Measurements from ENCODE around the gene TMEM59L.

TMEM59L gene

DNA sequence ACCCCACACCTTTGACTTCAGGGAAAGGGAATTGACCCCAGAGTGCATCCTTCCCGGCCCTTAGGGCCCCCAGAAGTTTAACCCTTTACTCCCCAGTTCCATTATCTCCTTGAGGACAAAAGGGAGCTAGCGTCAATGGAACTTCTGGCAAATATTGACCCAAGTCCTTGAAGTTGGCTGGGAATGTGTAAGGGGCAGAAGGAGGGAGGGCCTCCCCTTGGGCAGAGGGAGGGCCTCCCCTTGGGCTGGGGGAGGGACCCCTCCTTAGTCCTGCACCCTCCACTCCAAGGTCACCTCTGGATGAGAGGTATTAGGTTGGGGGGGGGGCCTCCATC is 3.0 kb upstream of the TMEM59L start:
- no peak for DNase-seq

DNA sequence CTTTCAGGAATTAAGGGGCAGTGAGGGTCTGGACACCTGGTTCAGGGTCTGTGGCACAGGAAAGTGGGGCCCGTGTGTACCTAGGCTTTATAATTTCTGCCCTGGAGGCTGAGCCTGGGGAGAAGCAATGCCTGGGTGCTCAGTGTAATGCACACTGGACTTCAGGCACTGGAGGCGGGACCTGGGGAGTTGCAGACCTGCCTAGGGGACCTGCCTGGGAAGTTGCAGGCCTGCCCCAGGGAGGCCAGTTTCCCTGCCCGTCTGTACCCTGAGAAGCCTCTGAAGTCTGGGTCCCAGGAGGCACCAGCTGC is 2.5 kb upstream of the TMEM59L start:
- DNase-seq = no peak

DNA sequence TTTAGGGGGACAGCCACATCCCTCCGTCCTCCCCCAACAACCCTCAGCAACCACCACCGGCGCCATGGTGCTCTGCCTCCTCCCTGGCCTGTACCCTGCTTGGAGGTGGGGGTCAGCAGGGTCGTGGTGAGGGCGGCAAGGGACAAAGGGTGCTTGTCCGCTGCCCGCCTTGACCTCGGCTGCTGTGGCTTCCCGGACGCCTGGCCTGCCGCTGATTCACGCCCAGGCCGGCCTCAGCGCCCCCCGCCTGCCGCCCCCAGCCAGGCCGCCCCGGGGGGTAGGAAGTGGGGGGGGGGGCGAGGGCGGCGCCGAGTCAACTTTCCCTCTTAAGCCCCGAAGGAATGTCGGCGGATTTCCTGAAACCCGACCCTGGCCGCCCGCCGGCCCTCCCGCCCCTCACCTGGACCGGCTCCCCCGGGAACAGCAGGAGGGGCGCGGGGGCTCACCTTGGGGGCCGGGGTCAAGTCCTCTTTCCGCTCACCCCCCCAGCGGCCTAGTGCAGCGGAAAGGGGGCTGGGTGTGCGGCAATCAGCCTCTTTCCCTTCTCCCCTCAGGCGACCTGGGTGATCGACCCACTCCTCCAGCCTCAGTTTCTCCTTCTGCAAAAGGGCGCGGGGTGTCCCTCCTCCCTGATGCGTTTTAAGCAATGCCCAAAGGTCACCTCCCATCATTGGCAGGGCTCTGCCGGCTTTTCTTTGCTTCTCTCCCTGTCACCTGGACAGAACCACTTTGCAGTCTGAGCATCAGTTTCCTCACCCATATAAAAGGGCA is 1.9 kb upstream of the TMEM59L start:
- no peak for DNase-seq

DNA sequence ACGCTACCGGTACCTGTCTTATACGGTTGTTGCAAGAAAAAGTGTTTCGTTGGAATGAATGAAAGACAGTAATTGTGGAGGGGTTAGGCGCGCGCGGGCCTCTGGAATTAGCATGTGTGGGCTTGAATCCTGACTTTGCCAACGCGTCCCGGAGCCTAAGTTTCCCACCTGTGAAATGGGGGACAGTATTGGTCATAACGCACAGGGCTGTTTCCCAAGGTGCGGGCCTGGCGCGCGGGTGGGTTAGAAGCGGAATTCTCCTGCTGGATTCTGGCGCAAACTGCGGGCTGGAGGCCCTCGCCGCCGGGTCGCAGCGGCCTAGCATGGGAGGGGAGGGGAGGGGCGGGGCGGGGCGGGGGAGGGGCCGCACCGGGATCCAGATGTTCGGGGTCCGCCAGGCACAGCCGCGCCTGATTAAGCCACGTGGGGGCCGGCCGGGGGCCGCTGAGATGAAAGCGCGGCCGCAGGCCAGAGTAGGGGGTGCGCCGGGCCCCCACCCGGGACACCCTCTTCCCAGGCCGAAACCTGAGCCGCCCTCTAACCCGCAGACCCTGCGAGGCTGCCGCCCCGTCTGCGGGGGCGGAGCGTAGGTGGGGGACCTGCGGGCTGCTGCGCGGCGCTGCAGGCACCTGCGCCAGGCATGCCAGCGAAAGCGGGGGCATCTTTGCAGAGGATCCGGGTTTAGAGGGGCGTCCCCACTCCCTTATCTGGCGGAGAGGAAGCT is 1.2 kb upstream of the TMEM59L start:
- peak; percentile 44 to 52 for DNase-seq

DNA sequence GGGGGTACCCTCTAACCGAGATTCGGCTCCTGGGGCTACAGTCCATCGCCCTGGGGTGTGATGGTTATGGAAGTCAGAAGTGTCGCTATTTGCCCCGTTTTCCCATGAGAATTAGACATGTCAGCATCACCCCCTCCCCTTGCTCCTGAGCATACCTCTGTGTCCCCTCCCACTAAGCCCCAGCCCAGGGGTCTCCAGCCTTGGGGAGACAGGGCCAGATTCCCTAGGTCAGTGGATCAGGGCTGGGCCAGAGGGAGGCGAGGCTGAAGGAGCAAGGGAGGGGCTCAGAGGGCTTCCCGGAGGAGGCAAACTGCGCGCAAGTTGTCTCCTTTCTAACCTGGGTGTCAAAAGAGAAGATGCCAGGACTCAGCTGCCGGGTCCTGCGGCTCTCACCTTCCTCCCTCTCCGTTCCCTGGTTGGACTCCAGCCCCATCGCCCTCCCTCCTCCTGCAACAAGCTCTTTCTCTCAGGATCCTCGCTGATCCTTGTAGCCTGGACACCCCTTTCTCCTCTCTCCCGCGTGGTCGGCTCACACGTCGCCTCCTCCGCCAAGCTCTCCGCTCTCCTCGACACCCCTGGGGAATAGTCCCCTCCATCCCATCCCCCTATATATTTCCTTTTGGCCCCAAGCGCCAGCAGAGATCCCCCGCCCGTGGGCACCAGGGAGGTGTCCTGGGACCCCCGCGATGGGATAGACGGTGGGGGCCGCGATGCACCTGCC is 459 bp upstream of the TMEM59L start:
- no peak for DNase-seq

DNA sequence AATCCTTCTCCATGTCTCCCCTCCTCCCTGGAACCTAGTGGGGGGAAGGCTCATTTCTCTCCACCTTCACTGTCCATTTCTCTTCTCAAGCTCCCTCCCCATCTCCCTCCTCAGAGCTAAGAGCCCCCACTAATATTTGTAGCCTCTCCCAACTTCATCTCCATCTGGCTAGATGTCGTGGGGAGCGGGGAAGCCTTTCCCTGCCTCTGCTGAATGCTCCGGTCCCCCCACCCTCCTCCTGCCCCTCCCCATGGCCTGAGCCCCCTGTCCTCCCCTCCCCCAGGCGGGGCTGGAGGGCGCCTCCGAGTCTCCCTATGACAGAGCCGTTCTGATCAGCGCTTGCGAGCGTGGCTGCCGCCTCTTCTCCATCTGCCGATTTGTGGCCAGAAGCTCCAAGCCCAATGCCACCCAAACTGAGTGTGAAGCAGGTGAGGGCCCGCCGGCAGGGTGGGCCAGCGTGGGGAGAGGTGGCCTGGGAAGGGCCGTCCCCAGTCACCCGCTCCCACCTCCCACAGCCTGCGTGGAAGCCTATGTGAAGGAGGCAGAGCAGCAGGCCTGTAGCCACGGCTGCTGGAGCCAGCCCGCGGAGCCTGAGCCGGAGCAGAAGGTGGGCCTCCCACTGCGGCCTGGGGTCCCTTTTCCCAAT is 1.0 kb downstream of the TMEM59L start:
- no peak for DNase-seq

DNA sequence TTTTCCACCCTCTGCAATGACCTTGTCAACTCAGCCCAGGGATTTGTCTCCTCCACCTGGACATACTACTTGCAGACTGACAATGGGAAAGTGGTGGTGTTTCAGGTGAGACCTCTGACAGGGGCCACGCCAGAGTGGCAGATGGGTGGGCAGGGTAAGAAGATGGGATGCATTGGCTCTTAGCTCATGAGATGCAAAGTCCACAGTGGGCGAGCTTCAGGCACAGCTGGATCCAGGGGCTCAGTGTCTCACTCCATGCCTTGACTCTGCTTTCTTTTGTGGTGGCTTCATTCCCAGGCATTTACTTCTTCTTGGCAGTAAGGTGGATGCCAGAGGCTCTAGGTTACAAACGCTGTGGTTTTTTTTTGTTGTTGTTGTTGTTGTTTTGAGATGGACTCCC is 3.4 kb downstream of the TMEM59L start:
- DNase-seq = no peak

DNA sequence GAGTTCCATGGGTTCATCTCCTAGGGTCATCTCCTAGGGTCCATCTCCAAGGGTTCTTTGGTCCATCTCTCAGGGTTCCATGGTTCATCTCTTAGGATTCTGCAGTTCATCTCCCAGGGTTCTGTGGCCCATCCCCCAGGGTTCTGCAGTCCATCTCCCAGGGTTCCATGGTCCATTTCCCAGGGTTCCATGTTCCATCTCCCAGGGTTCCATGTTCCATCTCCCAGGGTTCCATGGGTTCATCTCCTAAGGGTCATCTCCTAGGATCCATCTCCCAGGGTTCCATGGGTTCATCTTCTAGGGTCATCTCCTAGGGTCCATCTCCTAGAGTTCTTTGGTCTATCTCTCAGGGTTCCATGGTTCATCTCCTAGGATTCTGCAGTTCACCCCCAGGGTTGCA is 4.9 kb downstream of the TMEM59L start:
- no peak for DNase-seq

DNA sequence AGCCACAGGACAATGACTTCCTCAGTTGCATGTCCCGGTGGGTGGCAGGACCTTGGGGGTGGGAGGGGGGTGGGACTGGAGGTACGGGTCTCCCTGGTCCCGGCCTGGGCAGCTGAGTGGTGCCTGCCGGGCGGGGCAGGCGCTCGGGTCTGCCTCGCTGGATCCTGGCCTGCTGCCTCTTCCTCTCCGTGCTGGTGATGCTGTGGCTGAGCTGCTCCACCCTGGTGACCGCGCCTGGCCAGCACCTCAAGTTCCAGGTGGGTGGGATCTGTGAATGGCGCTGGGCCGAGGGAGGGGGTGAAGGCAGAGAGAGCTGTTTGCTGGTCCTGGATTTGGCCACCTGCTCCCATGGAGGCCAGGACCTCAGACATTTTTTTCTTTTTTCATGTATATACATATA is 5.6 kb downstream of the TMEM59L start:
- no peak for DNase-seq

DNA sequence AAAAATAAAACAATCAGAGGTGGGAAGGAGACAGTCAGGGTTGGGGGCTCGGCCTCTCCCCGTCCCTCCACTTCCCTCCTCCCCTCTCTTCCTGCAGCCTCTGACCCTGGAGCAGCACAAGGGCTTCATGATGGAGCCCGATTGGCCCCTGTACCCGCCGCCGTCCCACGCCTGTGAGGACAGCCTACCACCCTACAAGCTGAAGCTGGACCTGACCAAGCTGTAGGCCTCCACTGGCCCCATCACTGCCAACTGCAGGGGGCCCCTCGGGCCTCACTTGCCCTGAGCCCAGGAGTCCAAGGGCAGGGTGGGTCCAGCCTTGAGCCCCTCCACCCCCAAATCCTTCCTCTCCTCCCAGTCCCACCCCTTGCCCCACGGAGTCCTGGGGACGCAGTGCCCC is 7.6 kb downstream of the TMEM59L start:
- DNase-seq = no peak

DNA sequence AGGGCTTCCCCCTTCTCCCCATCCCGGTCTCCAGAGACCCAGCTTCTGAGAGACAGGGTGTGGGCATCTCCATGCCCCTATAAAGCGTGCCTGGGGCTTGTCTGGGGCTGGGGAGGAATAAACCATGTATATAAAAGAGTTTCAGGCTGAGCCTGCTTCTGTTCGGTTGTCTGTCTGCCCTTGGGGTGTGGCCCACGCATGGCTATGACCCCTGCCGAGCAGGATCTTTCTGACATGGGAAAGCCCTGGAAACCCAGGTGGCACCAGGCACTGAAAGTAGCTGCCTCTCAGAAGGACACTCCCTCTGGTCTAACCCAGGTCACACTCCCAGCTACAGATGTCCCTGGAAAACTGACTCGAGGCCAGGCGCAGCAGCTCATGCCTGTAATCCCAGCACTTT is 8.2 kb downstream of the TMEM59L start:
- no peak for DNase-seq

DNA sequence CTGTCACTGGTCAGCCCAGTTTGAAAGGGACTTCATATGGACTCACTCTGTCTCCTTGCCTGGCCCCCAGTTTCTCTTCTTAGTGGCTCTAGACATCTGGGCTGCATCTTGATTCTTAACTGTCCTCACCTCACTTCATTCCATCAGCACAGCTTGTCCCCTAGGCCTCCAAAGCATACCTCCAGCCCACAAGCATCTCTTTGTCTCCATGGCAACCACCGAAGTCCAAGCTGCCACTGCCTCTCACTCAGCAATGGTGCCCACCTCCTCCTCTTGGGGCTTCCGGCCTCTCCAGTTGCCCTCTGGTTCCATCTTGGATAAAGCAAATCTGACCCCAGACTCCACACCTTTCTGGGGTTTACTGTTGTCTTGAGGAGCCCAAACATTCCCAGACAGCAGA is 14.2 kb downstream of the TMEM59L start:
- DNase-seq = no peak

DNA sequence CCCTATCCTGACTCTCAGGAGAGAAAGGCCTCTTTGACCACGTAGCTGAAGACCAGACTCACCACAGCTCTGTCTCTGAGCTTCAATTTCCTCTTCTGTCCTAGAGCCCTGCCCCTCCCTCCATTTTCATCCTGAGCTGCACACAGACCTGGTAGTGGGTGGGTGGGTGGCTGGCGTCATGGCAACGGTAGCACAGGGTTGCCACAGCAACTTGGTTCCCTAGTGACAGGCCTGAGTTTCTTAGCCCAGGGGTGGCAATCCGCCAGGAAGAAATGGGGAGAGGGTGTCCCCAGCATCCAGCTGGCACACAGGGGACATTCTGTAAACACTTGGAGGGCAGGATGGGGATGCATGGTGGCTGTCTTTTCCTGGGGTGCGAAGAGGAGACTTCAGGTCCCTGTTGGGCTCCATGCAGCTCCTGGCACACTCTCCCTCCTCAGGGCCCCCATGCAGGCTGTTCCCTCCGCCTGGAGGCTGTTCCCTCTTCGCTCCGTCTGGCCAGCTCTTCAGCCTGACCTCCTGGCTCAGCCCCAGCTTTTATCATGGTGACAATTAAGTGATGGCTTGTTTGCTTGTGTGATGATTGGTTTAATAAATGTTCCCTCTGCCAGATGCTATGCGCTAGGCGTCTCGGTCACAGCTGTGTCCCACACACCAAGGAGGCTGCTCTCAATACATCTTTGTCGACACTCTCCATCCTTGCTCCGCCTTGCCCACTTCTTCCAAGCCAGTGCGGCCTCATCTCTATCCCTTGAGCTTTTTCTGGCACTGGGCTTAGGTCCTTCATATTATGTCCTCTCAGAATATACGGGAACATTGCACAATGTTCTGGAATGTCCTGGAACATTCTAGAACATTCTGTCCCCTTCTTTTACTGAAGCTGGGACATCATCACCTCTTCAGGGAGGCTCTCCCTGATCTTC is 16.8 kb downstream of the TMEM59L start:
- no peak for DNase-seq

DNA sequence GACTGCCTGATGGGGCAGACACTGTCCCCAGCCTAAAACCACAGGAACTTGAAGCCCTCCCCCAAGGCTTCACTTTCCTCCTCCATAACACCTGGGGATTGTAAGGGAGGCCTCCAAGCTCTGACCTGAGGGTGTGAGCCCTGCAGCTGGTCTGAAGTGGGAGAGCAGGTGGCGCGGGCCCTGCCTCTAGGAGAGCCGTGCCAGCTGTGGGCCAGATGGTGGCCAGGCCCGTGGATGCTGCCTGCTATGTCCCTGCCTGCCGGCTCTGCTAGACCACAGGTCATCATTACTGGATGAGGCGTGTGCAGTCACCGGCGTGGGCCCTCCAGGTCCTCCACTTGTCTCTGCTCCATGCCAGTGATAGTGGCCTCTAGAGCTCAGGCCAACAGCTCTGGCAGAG is 20.7 kb downstream of the TMEM59L start:
- DNase-seq = no peak

DNA sequence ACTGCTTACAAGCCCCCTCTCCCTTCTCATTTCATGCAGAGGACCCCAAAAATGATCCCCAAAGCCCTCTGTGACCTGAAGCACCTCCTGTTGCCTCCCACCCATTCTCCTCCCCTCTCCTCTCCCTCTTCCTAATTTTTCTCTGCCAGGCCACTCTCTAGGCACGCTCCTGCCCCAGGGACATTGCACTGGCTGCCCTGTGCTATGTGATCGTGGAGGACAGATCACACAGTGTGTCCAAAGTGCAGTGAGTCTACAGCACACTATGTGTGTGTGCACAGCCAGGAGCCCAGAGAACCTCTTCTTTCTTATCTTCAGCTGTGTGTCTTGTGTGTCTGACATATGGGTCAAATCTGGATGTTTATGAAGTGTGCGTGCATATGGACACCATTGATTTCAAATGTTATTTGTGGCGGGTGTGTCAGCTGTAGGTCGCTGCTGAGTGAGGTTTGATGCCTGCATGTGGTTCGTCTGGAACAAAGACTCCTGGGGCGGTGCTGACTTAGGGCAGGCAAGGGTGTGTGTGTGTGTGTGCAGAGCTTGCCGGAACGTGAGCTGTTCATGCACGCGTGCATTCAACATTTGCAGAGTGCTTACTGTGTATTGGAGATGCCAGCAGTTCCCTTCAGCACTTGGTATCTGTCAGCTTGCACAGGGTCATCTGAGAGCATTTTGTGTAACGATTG is 22.1 kb downstream of the TMEM59L start:
- DNase-seq = no peak

DNA sequence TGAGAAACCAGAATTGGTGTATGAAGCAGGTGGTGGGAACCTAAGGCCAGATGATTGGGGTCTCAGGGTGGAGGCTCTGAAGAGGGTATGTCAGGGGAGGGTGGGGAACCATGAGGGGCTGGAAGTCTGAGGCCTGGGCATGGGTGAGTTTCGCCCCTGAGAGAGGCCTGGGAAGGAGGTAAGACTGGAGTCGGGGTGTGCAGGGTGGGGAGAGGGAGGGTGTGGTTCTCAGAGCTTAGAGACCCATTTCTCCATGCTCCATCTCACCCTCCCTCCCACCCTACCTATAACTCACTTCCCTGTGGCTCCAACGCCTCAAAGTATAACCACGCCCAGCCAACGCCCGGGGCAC is 23.1 kb downstream of the TMEM59L start:
- DNase-seq = no peak

DNA sequence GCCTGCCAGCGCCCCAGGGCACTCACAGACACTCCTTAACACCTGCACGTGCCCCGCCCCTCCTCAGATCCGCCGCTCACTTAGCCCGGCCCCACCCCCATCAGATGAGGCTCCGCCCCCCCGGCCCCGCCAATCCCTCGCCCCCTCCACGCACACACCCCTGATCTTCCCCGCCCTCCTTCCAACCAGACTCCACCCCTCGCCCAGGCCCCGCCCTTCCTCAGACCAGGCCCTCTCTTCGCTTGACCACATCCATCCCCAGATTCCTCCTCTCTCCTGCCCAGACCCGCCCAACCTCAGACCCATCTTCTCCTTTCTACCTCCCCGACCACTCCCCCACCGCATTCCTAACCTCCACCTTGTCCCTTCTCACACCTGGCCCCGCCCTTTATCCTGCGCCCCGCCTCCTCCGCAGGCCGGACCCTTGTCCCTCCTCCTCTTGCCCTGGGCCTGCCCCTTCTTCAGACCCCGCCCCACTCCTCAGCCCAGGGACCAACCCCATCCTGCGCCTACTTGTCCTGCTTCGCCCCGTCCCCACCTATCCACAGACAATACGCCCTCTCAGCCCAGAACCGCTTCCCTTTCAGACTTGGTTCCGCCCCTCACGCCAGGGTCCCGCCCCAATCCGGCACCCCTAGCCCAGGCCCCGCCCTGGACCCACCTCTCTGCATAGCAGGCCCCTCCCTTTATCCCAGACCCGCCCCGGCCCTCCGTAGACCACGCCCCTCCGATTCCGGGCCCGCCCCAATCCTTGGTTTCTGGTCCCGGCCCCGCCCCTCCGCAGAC is 23.7 kb downstream of the TMEM59L start:
- peak; percentile 99 to 100 for DNase-seq

DNA sequence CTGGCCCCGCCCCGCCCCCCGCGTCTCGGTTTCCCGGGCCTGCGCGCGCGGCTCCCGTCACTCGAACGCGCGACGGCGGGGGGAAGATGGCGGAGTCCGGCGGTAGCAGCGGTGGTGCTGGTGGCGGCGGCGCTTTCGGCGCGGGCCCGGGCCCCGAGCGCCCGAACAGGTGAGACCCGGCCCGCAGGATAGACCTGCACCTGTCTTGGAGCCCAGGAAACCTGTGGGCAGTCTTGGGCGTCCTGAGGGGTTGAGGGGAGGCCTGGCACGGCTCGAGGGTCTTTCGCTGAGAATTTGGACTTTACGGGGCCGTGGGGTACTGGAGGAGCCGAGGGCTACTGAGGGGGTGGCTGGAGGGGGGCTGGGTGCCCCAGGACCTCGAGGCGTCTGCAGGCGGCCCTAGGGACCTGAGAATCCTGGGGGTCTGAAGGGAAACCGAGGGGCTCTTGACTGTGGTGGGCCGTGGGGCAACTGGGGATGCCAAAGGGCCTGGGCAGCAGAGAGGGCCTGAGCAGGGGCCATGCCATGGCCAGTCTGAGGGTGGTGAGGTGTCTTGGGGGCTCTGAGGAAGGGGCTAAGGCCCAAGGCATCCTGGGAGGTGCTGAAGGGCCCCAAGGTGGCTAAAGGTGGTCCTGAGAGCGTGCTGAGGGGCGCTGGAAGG is 24.4 kb downstream of the TMEM59L start, which contains the start of gene KLHL26:
Gene KLHL26, plus strand, starts transcription at position 60 of the 661 bp plus-strand sequence. Its CDS starts 27 bp downstream, at position 87.
- DNase-seq = peak in 1 of 2 donors; percentile 15

DNA sequence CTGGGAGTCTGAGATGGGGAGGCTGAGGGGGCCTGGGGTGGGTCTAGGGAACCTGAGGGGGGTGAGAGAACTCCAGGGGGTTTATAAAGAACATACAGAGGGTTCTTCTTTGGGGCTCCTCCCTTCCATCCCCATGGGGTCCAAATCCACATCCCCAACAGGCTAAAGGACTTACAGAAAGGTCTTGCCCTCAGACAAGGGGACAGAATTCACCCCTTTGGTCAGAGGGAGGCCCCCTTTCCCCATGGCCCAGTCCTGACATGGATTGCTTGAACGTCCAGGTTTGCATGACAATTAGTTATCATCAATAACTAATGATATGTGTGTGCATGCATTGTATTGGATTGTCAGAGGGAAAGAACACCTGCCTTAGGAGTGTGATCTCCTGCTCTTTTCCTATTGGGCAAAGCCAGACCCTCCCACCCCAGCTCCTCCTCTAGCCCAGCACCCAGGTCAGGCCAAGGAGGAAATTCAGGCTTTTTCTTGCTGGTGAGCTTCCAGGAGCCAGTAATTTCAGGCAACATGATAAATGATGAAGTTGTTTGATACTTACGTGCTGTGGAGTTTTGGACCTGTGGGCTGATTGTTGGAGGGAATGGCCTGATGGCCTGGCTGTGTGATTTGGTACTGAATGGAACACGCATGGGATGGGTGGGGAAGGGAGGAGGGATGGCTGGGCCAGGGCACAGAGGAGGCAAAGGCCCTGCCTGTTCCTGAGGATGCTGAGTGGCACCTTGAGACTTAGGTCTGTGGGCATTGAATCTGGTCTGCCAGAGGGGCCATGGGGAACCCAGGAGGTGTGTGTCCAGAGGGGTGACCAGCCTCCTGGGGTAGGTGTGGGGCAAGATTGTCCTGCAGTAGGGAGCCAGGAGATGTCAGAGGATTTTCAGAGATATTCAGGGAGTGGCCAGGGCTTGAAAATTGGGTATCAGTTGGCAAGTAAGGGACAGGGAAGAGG is 25.3 kb downstream of the TMEM59L start:
- no peak for DNase-seq
